Prostate gland (tissue), 2 donors: ENCODE results near the gene WNT3. TPM values are rescaled to one million over a fixed set of nuclear protein-coding genes. Genes with fewer than 3 reads are reported as not detected.

Source experiments
- DNase-seq: peaks from one replicate; pipeline ENCODE4 v3.0.0-alpha.2; 2019; ENCODE audit warnings: low spot score
- H3K27ac ChIP-seq, 2 donors: fragments of 200-600 bp; sonication (generic); 2 replicates each; pipeline ENCODE4 v1.5.1; 2017 to 2019
- H3K27me3 ChIP-seq: fragments of 200-600 bp; sonication (generic); replicated peaks from 2 replicates; pipeline ENCODE4 v1.5.1; 2019; ENCODE audit not compliant: insufficient read depth
- H3K36me3 ChIP-seq, 2 donors: fragments of 200-600 bp; sonication (generic); 1 replicate in 1 of 2; 2 replicates in 1 of 2; pipeline versions ENCODE4 v1.5.1 to v1.8.1; 2017 to 2019
- H3K4me1 ChIP-seq: fragments of 200-600 bp; sonication (generic); replicated peaks from 2 replicates; pipeline ENCODE4 v1.5.1; 2019
- H3K4me3 ChIP-seq, 2 donors: fragments of 200-600 bp; sonication (generic); 2 replicates each; pipeline ENCODE4 v1.5.1; 2017 to 2019
- H3K9me3 ChIP-seq: fragments of 200-600 bp; sonication (generic); 2 replicates; pipeline ENCODE4 v1.5.1; 2017
- CTCF ChIP-seq, 4 experiments: fragments of 200-600 bp in 2 of 4; fragments of 450-650 bp in 2 of 4; sonication (generic) in 2 of 4; IDR thresholded peaks; 1 replicate in 3 of 4; 2 replicates in 1 of 4; pipeline ENCODE4 v1.5.1; 2016 to 2019; ENCODE audit warnings: antibody characterized with exemption in 4 of 4, mild to moderate bottlenecking in 2 of 4, moderate library complexity in 2 of 4
- POLR2A ChIP-seq: fragments of 450-650 bp; IDR thresholded peaks from one replicate; pipeline ENCODE4 v1.6.1; 2016; ENCODE audit warnings: antibody characterized with exemption, mild to moderate bottlenecking
- POLR2AphosphoS5 ChIP-seq: sonication (generic); formaldehyde crosslinking; IDR thresholded peaks from one replicate; pipeline ENCODE4 v1.6.1; 2017; ENCODE audit warnings: antibody characterized with exemption
- WGBS: methylation state at CpG from one replicate; pipeline ENCODE4 v1.1.5; 2018; 5-methylcytosine and 5-hydroxymethylcytosine counted together
- intact Hi-C: fragments of 100-400 bp; cut with DNase I; formaldehyde crosslinking; loops from one replicate; pipeline ENCODE4 v1.14.2; 2022
- total RNA-seq, 2 donors: library from RNA; depleted of rRNA; stranded (reverse); fragments of >200 nt; gene quantifications; one replicate each; pipeline ENCODE4 v1.1.0, GENCODE V29; 2016

Gene WNT3
- total RNA-seq, 2 donors from 2014 or later = 2.0 to 7.7 TPM

GRCh38 chr17:46742565-46743270 lies 75.8 kb downstream of the WNT3 start:
- Histone ChIP-seq H3K27ac (no peak overlapping the region), H3K4me1 (no peaks in the 10 kb centered on the region), H3K36me3 (no peaks in the 10 kb centered on the region), H3K4me3 (no peak overlapping the region), H3K9me3 (no peaks in the 10 kb centered on the region), H3K27me3 (no peaks in the 10 kb centered on the region)
- 79% methylated on average over 7 of the region's 7 CpGs for WGBS
- TF ChIP-seq POLR2AphosphoS5 (no peak), CTCF (IDR thresholded peaks at IDR 0.05) (no peak), POLR2A (no peak)
- no peak for DNase-seq
- intact Hi-C loops = no loop called here

GRCh38 chr17:46741122-46741730 lies 77.3 kb downstream of the WNT3 start:
- Histone ChIP-seq H3K36me3 (no peaks in the 10 kb centered on the region), H3K27me3 (no peaks in the 10 kb centered on the region), H3K4me3 (no peak overlapping the region), H3K27ac (no peak overlapping the region), H3K4me1 (no peaks in the 10 kb centered on the region), H3K9me3 (no peaks in the 10 kb centered on the region)
- no peak for TF ChIP-seq CTCF (IDR thresholded peaks at IDR 0.05)
- TF ChIP-seq POLR2AphosphoS5 = no peak
- no peak for TF ChIP-seq POLR2A
- WGBS = 56% methylated on average over 2 of the region's 2 CpGs
- DNase-seq = no peak
- intact Hi-C loops = no loop called here

- H3K4me1 ChIP-seq = no peaks in the 10 kb centered on the region
- H3K27me3 ChIP-seq = no peaks in the 10 kb centered on the region
- DNase-seq = no peak
- TF ChIP-seq POLR2A = no peak
- TF ChIP-seq CTCF (IDR thresholded peaks at IDR 0.05) = no peak
- TF ChIP-seq POLR2AphosphoS5 = no peak
- no peak overlapping the region for H3K27ac ChIP-seq
- no peaks in the 10 kb centered on the region for H3K9me3 ChIP-seq
- no peak overlapping the region for H3K4me3 ChIP-seq
- intact Hi-C loops = no loop called here
- no peaks in the 10 kb centered on the region for H3K36me3 ChIP-seq
Observed at GRCh38 chr17:46739982-46740381, 78.5 kb downstream of the WNT3 start.

GRCh38 chr17:46738544-46738943 lies 79.9 kb downstream of the WNT3 start:
- no peak overlapping the region for H3K27ac ChIP-seq
- H3K4me3 ChIP-seq = no peak overlapping the region
- no peaks in the 10 kb centered on the region for H3K9me3 ChIP-seq
- H3K36me3 ChIP-seq = no peaks in the 10 kb centered on the region
- intact Hi-C loops = no loop called here
- H3K27me3 ChIP-seq = no peaks in the 10 kb centered on the region
- TF ChIP-seq POLR2A (no peak), POLR2AphosphoS5 (no peak), CTCF (IDR thresholded peaks at IDR 0.05) (no peak)
- no peak for DNase-seq
- 94% methylated on average over 4 of the region's 4 CpGs for WGBS
- H3K4me1 ChIP-seq = no peaks in the 10 kb centered on the region

- H3K27ac ChIP-seq = no peak overlapping the region
- H3K36me3 ChIP-seq = no peaks in the 10 kb centered on the region
- no peak overlapping the region for H3K4me3 ChIP-seq
- TF ChIP-seq POLR2AphosphoS5 = no peak
- TF ChIP-seq POLR2A = no peak
- TF ChIP-seq CTCF (IDR thresholded peaks at IDR 0.05) = no peak
- no peaks in the 10 kb centered on the region for H3K4me1 ChIP-seq
- no peak for DNase-seq
- no peaks in the 10 kb centered on the region for H3K27me3 ChIP-seq
- WGBS = 87% methylated on average over 4 of the region's 4 CpGs
- intact Hi-C loops = no loop called here
- H3K9me3 ChIP-seq = no peaks in the 10 kb centered on the region
Observed at GRCh38 chr17:46737326-46737725, 81.2 kb downstream of the WNT3 start.
